KMS-11 (cell line): ENCODE data around the gene TBCD.

Experiments used
- H2AFZ ChIP-seq: fragments of 200-600 bp; sonication (generic); 2 replicates; pipeline ENCODE4 v1.6.1; 2016; ENCODE audit warnings: antibody characterized with exemption, mixed run types, low read depth
- H3K27ac ChIP-seq: fragments of 200-600 bp; sonication (generic); 2 replicates; pipeline ENCODE4 v1.6.1; 2016; ENCODE audit warnings: mild to moderate bottlenecking, mixed run types
- H3K27me3 ChIP-seq: fragments of 200-600 bp; sonication (generic); 2 replicates; pipeline ENCODE4 v1.6.1; 2017; ENCODE audit warnings: mild to moderate bottlenecking, low read depth, mixed run types, moderate library complexity; ENCODE audit not compliant: insufficient read depth
- H3K36me3 ChIP-seq: fragments of 200-600 bp; sonication (generic); 2 replicates; pipeline ENCODE4 v1.6.1; 2017; ENCODE audit warnings: mild to moderate bottlenecking, mixed run types; ENCODE audit not compliant: insufficient read depth
- H3K4me1 ChIP-seq: fragments of 200-600 bp; sonication (generic); 2 replicates; pipeline ENCODE4 v1.6.1; 2016; ENCODE audit warnings: mild to moderate bottlenecking, low read depth, mixed run types; ENCODE audit not compliant: poor library complexity, severe bottlenecking
- H3K4me2 ChIP-seq: fragments of 200-600 bp; sonication (generic); 2 replicates; pipeline ENCODE4 v1.7.0; 2016; ENCODE audit warnings: mild to moderate bottlenecking, mixed run types
- H3K4me3 ChIP-seq: fragments of 200-600 bp; sonication (generic); IDR thresholded peaks from 2 replicates; pipeline ENCODE4 v1.6.1; 2017; ENCODE audit warnings: low read depth, low read length, mixed read lengths; ENCODE audit not compliant: insufficient read depth
- H3K79me2 ChIP-seq: fragments of 200-600 bp; sonication (generic); 2 replicates; pipeline ENCODE4 v1.6.1; 2016; ENCODE audit warnings: low read depth, mixed run types; ENCODE audit not compliant: insufficient read depth
- H3K9ac ChIP-seq: fragments of 200-600 bp; sonication (generic); 2 replicates; pipeline ENCODE4 v1.6.1; 2016; ENCODE audit warnings: mild to moderate bottlenecking, mixed run types
- H4K20me1 ChIP-seq: fragments of 200-600 bp; sonication (generic); 2 replicates; pipeline ENCODE4 v1.6.1; 2016; ENCODE audit warnings: mild to moderate bottlenecking, mixed run types; ENCODE audit not compliant: insufficient read depth
- CTCF ChIP-seq: fragments of 200-600 bp; sonication (generic); conservative IDR thresholded peaks from 2 replicates; pipeline ENCODE4 v1.6.1; 2017; ENCODE audit warnings: low read depth, mild to moderate bottlenecking, antibody characterized with exemption, low read length, moderate library complexity, mixed read lengths

Gene TBCD

GRCh38 chr17:82929011-82929622 lies 177.3 kb downstream of the TBCD start:
- H3K27me3 ChIP-seq = no peaks in the 10 kb centered on the region
- H4K20me1 ChIP-seq = no peaks in the 10 kb centered on the region
- no peaks in the 10 kb centered on the region; the same call in 1 of the 2 replicates for H3K36me3 ChIP-seq
- H3K9ac ChIP-seq = no peak overlapping the region
- H3K4me2 ChIP-seq = no peak overlapping the region
- H3K79me2 ChIP-seq = no peaks in the 10 kb centered on the region
- H3K4me3 ChIP-seq = no peak overlapping the region
- H3K4me1 ChIP-seq = no peaks in the 10 kb centered on the region
- no peak overlapping the region for H2AFZ ChIP-seq
- H3K27ac ChIP-seq = no peak overlapping the region
- TF ChIP-seq CTCF = no peak

DNA sequence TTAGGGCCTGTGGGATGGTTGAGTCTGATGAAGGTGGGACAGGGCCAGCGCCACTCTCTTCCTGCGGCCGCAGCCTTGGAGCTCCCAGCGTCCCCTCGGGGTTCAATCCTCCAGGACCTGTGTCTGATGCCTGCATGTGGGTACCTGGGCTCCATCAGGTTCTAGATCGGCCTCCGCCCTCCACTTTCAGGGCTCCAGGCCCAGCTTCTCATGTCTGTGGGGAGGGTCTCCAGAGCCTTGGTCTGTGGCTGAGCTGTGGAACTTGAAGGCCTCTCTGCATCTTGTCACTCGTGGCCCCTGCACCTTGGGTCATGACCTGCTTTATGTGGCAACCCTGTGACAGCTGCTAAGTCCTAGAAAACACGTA lies 177.8 kb downstream of the TBCD start:
- Histone ChIP-seq H3K4me3 (no peak overlapping the region), H3K79me2 (no peaks in the 10 kb centered on the region), H3K9ac (no peak overlapping the region), H3K4me1 (no peaks in the 10 kb centered on the region), H2AFZ (no peak overlapping the region), H3K36me3 (no peaks in the 10 kb centered on the region; the same call in 1 of the 2 replicates), H3K4me2 (no peak overlapping the region), H4K20me1 (no peaks in the 10 kb centered on the region), H3K27ac (no peak overlapping the region), H3K27me3 (no peaks in the 10 kb centered on the region)
- no peak for TF ChIP-seq CTCF

GRCh38 chr17:82930043-82930923 lies 178.4 kb downstream of the TBCD start:
- Histone ChIP-seq H3K9ac (no peak overlapping the region), H3K4me2 (no peak overlapping the region), H4K20me1 (no peaks in the 10 kb centered on the region), H3K4me3 (no peak overlapping the region), H3K27ac (no peak overlapping the region), H3K27me3 (no peaks in the 10 kb centered on the region), H3K4me1 (no peaks in the 10 kb centered on the region), H3K79me2 (no peaks in the 10 kb centered on the region), H2AFZ (no peak overlapping the region), H3K36me3 (no peaks in the 10 kb centered on the region; the same call in 1 of the 2 replicates)
- TF ChIP-seq CTCF = no peak

DNA sequence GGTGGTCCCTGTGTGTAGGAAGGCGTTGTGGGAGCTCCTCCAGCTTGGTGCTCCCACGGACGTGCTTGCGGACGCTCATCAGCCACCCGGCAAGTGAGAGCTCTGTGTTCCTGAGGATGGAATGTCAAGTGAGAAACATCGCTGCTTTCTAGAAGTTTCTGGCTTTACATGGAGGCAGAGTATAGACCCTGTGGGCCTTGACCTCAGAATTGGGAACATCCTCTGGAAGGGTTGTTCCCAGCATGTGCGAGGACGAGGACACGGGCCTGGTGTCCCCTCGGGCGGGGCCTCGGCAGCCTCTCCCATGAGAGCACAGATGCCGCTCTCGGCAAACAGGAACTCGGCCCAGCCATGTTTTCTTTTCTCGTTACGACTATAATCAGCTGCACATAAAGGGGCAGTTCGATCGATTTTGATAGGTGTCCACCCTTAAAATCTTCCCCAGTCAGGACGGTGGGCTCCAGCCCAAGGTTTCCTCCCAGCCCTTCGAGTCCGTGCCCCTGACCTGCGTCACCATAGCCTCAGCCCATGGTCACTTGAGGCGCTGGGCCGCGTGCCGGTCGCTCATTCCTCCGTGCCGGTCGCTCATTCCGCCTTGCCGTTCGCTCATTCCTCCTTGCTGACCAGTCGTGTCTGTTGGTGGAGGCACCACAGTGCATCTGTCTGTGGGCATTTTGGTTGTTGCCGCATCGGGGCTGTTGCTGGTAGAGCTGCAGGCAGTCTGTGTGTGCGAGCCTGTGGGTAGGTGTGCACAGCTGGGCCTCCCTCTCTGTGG lies 179.2 kb downstream of the TBCD start:
- no peak overlapping the region for H2AFZ ChIP-seq
- no peak overlapping the region for H3K4me3 ChIP-seq
- H3K4me2 ChIP-seq = no peak overlapping the region

More for the DNA sequence above, 179.2 kb downstream of the TBCD start:
- H3K4me1 ChIP-seq = no peaks in the 10 kb centered on the region
- no peaks in the 10 kb centered on the region for H4K20me1 ChIP-seq
- TF ChIP-seq CTCF = no peak
- no peaks in the 10 kb centered on the region; the same call in 1 of the 2 replicates for H3K36me3 ChIP-seq
- H3K9ac ChIP-seq = no peak overlapping the region
- no peaks in the 10 kb centered on the region for H3K79me2 ChIP-seq
- H3K27ac ChIP-seq = no peak overlapping the region
- H3K27me3 ChIP-seq = no peaks in the 10 kb centered on the region
